GM19328 (cell line): ENCODE data around the gene NDUFAF8.

Experiments
- ATAC-seq: cut with Tn5 transposase; IDR thresholded peaks from one replicate; pipeline ENCODE4 v1.9.1; 2021; ENCODE audit warnings: mild to moderate bottlenecking, moderate library complexity; ENCODE audit not compliant: unreplicated experiment

The NDUFAF8 gene

DNA sequence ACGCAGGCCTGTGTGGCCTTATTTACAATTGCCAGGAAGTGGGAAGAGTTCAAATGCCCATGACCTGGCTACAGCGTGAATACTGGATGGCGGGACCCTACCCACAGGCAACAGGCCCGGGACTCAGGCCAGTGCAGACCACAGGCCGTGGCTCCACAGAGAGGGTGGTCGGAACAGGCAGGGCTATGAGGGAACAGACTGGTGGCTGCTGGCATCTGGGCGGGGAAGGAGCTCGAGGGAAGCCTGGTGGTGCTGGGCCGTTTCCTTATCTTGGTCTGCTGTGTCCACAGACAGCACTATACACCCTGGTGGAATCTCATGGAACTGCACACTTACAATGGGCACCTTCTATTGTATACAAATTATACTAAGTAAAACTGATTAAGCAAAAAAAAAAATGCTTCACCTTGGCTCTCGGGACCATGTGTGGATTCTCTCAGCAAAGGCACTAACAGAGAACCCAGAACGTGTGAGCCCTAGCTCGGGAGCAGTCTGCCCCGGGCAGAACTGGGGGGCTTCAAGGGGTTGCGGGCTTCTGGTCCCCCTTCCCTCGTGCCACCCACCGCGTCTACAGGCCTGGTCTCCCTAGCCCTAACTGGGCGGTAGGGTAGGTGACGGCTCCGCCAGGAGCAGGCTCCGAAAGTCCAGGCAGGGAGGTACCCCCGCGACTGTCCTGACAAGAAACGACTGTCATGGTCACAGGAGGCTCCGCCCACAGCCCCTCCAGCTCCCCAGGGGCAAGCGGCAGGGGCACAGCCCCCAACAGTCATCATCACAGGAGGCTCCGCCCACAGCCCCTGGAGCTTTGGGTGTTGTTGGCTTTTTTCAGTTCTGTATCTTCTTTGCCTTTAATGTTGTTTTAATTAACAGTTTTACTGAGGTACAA, 38.2 kb upstream of the NDUFAF8 start:
- ATAC-seq = no peak

DNA sequence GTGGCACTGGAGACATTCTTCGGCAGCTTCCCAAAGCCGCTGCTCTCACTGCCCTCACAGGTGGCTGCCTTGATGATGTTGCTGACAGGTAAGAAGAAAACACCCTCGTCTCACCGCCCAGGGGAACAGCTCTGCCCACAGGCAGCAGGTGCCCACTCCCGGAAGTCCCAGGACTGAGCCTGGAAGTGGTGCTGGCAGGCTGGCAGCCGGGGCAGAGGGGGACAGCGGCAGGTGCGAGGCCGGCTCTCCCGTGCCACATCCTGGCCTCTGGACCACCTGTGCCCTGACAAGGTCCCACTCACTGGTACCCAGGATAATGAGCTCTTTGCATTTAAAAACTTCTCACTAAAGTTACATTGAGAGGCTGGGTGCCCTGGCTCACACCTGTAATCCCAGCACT, 36.8 kb upstream of the NDUFAF8 start:
- ATAC-seq = no peak

DNA sequence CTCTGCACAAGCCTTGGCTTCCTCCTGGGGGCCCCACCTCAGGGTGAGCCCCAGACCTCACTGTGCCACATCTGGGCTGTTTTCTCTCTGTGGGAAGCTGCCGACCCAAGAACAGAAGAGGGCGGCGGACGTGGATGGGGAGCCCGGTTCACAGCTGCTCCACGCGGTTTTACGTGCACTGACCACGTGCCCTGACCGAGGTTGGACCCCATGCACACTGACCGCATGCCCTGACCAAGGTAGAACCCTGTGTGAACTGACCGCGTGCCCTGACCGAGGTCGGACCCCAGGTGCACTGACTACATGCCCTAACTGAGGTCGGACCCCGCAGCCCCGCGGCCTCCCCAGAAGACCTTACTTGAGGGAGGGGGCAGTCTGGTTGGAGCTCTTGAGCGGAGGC, 36.0 kb upstream of the NDUFAF8 start:
- ATAC-seq = no peak

DNA sequence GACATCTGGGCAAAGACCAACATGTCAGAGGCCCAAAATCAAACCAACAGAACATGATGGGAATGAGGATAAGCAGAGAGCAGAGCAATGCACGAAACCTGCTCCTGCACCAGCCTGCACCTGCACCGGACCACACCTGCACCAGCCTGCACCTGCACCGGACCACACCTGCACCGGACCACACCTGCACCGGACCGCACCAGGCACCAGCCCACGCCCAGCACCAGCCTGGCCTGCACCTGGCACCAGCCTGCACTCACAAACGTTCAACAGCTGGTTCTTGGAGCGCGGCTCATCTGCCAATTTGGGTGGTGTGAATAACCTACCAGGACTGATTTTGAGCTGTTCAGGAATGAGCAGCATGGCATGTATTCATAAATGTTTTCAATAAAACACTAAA, 34.5 kb upstream of the NDUFAF8 start:
- no peak for ATAC-seq

DNA sequence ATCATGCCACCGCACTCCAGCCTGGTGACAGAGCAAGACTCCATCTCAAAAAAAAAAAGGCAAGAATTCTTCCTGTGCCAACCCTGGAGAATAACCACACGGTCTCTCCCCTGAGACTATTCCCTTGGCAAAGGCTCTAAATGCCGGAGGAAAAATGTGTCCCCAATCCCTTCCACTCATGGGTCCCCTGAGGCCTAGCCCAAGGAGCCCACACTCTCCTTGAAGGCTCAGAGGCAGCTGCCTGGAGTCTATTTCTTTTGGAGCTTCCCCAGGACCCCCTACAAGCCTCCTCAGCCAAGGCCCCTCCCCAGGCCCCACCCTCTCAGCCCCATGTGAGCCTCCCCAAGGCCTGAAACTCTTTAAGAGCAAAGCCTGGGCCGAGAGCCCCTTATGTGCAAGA, 33.0 kb upstream of the NDUFAF8 start:
- ATAC-seq = no peak

DNA sequence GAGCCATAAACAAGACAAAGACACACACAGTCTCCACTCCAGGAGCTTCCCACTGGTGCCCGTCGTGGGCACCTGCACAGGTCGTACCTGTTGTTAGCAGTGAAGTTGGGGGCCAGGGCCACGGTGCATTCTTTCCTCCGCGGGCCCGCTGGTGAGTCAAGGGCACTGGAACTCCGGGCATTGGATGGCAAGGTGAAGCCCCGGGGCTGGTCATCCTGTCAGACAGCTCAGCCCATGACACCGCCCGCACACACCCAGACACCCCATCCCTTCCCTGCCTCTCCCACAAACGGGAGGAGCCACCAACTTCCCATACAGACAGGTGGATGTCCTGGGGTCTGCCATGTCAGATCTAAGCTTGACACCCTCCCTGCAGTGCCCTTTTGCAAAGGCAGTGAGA, 32.5 kb upstream of the NDUFAF8 start:
- ATAC-seq = no peak

DNA sequence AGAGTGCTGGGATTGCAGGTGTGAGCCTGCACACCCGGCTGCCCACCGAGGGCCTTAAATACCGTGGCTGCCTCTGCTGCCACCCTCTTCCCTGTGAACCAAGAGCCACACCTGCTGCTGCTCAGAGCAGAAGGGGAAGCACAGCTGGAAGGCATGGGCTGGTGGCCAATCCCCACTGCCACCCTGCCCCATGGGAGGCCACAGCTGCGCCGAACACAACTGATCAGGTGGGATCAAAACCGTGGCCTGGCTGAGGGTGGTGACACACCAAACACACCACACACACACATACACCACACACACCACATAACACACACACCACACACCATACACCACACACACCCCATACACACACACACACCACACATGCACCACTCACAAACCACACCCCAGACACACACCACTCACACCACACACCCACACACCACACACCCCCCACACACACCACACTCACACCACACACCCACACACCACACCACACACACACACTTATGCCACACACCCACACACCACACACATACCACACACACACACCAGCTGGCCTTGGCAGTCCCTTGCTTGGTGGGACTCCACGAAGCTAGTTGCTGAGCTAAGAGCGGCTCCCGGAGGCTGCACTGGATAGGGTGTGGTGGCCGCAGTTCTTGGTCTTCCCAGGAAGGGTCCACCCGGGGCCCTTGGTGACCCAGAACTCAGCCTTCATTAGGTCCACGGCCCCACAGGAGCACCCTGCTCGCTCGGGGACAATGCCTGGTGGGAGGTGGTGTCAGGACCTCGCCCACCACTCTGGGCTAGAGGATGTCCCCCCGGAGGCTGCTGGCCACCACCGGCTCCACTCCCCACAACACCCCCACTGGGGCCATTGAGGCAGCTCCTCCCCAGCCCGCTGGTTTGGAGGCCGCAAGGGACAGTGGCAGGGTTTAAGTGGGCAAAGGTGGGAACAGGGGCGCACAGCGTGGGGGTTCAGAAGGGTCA, 31.2 kb upstream of the NDUFAF8 start:
- ATAC-seq = no peak

DNA sequence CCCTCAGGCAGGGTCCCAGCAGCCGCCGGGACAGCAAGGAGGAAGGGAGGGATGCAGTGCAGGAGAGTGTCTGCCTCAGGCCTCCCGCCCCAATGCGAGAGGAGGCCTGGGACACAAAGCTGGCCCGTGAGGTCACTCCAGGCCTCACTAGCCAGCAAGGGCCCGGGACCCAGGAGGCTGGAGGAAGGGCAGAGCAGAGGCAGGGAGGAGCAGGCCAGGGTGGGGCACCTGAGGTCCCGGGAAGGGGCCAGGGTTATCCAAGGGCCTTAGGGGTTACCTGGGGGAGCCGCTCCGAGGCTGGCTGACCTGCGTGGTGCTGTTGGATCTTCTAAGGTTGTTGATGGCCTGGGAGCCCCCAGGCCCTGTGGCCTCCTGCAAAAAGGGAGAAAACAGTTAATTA, 30.5 kb upstream of the NDUFAF8 start:
- no peak for ATAC-seq

DNA sequence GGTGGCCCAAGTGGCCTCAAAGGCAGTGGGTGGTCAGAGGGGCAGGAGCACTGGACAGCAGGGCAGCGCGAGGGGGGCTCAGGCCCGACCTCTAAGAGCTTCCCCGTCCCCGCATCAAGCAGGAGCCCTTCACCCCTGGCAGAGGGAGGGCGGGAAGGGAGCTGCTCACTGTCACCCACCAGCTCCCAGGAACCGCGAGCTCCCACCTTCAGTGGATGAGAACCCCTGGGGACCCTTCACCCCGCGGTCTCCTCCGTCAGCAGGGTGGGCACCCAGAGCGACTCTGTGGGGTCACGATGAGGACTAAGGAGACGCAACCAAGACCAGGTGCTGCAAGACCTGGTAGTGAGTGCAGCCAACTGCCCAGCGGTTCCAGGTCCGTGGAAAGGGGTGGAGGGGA, 30.0 kb upstream of the NDUFAF8 start:
- ATAC-seq = no peak

DNA sequence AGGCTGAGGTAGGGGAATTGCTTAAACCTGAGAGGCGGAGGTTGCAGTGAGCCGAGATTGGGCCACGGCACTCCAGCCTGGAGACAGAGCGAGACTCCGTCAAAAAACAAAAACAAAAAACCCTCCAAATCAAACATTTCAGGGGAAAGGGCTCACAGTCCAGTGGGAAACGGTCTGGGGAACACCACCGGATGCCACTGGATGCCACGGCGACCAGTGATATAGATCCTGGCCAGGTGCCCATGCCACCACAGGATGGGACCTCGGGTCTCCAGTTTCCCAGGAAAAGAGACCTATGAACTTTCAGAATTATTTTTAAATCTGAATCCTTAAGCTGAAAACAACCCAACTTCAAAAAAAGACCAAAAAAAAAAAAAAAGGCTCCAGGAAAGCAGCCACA, 28.7 kb upstream of the NDUFAF8 start:
- no peak for ATAC-seq

DNA sequence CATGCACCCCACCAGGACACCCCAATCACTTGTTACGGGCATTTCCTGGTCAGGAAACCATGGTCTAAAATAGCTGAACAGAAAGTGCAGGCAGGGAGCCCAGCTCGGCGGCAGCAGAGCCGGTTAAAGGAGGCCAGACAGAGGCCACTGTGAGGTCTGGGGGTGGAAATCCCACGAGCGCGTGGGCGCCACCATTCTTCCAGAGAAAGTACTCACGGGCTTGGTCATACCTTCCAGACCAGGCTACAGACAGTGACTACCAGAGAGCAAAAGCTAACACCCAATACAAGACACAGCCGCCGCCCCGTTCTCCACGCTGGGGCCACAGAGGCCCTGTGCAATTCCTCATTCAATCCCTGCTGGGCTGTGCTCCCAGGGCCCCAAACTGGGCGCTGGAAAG, 28.2 kb upstream of the NDUFAF8 start:
- no peak for ATAC-seq

DNA sequence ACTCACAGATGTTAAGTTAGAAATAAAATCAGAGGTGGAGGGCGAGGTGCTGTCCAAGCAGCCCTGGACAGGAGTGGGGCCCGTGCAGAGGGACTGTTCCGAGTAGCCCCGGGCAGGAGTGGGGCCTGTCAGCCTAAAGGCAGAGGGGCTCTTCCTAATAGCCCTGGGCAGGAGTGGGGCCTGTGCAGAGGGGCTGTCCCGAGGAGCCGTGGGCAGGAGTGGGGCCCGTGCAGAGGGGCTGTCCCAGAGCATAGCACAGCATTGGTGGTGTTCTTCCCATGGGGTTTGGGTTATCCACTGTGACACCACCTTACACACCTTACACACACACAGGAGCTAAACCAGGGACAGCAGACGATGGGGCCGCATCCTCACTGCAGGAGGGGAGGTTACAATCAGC, 26.8 kb upstream of the NDUFAF8 start:
- no peak for ATAC-seq

DNA sequence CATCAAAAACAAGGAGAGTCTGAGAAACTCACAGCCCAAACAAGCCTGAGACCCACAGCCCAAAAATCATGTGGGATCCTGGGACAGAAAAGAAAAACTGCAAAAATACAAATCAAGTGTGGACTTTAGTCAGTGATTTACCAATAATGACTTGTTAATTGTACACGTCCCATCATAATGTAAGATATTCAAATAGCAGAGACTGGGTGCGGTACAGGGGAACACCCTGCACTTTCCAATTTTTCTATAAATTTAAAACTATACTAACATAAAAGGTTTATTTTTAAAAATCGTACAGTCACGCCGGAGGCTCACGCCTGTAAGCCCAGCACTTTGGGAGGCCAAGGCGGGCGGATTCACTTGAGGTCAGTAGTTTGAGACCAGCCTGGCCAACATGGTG, 25.1 kb upstream of the NDUFAF8 start:
- no peak for ATAC-seq

DNA sequence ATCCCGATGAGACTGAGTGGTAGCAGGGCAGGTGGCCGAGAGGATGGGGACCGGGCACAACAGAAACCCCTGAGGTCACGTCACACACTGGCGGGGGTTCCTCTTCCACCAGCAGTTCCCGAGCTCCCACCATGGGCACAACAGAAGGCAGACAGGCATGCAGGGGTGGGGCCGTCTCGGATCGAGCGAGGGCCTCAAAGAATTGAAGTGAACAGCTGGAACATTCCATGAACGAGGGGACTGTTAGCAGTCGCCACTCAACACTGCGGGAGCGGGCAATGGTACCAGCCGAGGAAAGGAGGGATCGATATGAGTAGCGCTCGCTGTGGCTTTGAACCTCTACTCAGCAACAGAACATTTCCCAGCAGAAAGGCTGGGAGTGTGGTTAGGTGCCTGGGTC, 21.6 kb upstream of the NDUFAF8 start:
- ATAC-seq = no peak

DNA sequence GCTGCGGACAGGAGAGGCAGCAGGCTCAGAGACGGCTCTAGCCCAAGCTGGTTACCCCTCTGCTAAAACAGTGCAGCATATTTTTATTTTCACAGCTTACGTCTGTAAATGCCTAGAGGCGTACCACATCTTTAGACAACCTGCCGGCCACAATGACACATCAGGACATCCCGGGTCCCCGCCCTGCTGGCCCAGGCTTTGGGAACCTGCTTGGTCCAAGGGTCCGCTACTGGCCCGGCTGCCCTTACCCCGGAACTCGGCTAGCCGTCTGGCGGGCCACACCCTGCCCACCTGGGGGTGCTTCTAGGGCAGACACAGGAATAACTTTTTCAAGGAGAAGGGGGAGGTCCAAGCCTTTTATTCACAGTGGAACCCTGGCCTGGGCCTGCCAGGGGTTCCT, 20.7 kb upstream of the NDUFAF8 start:
- ATAC-seq = no peak

DNA sequence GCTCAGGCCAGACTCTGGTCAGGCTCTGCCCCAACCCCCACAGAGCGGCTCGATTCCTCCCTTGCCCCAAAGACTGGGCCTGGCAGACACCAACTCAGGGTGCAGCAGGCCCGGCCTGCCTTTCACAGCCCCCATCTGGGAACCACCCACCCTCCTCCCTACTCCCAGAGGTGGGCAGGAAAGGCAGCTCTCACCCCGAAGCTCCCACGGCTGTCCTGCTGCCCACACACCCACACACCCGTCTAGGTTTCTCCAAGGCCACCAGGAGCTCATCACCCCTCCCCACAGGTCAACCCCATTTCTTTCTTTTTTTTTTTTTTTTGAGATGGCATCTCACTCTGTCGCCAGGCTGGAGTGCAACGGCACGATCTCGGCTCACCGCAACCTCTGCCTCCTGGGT, 20.1 kb upstream of the NDUFAF8 start:
- ATAC-seq = no peak

DNA sequence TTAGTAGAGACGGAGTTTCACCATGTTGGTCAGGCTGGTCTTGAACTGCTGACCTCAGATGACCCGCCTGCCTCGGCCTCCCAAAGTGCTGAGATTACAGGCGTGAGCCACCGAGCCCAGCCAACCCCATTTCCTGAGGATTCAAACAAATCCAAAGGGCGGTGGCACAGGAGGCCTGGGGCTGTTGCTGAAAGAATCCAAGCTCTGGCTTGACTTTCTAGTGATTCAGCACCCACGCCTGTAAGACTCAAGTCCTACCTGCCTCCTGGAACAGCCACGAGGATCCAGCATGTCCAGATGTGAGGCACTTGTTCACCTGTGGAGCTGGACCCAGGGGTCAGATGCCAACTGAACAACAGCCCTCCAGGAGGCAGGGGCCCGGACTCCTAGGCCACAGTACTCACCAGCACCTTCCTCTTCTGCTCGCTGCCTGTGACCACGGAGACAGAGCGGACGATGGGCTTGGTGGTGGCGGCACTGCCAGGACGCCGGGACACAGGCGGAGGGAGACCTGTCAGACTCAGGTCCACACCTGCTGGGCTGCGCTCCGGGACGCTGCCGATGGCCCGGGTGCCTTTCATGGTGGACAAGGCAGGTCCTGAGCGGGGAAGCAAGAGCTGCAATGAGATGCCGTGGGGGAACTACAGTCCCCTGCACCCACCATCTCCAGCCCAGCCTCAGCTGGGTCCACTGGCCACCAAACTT, 19.5 kb upstream of the NDUFAF8 start:
- ATAC-seq = no peak

DNA sequence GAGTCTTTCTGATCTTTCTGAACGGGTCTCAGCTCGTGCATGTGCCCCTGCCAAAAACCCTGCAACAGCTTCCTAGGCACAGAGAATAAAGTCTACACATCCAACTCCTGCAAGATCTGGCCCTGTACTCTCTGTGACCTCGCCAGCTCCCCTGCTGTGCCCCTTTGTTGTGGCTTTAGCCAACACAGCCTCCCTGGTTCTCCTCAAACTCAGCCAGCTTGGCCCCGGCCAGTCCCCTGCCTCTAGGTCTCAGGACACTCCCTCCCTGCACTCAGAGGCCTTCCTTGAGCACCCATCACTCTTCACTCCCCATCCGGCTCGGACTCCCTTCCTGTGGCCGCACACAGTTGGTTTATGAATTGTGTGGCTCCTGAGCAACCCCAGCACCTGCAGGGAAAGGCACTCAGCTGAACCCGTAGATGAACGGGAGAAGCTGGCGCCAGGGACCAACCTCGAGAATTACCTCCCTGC, 17.7 kb upstream of the NDUFAF8 start:
- no peak for ATAC-seq

DNA sequence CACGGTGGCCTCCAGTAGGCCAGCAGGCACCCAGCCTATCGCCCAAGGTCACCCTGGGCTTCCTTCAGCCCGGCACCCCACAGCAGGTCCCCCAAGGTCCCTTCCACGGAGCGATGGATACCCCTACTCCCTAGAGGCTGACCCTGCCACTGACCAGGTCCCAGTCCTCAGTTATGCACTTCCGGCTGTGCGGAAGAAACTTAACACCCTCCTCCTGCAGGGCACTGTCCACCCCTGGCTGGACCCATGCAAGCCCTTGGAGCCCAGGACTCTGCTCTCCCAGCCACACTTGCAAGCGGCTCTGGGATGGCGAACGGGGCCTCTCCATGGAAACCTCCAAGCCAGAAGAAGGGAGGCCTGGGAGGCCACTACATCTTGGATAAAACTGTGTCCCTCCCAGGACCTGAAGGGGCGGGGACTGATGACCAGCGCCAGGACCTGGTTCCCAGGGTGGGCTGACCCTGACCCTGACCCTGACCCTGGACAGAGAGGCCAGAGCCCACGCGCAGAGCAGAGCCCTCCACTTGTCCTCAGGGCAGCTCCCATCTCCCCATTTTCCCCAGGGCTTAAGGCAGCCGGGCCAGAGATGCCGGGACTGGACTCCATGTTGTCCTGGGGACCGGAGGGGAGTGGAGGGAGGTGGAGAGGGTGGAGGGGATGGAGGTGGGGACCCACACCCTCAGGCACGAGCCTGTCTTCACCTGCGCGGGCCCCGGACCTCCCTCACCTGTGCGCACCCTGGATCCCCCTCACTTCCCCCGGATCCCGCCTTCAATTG, 17.1 kb upstream of the NDUFAF8 start:
- no peak for ATAC-seq

DNA sequence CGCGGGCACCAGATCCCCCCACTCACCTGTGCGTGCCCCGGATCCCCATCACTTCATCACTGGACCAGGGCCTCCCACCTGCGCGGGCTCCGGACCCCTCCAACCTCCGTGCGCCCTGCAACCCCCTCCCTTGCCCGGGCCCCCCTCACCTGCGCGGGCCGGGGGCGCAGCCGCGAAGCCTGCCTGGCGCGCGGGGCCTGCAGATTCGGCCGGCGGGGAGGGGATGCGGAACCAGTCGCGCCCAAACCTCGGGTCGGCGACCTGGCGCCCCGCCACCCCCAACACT, 16.6 kb upstream of the NDUFAF8 start:
- no peak for ATAC-seq
